ENCODE measurements around the gene STAT2.

The STAT2 gene

GRCh38 chr12:56304276-56304675, 55.6 kb downstream of the STAT2 start:
- no peak for TF ChIP-seq POLR2A (IDR thresholded peaks at IDR 0.05; ENCODE audit: extremely low read depth, insufficient read length)
- TF ChIP-seq MYC (IDR thresholded peaks at IDR 0.05; ENCODE audit: low read depth, low read length): no peak
- no peak for TF ChIP-seq CTCF (IDR thresholded peaks at IDR 0.05; ENCODE audit: low read depth, low read length)
- TF ChIP-seq MAX (IDR thresholded peaks at IDR 0.05; ENCODE audit: low read depth, low read length): no peak
- DNase-seq (ENCODE audit: low read depth): no peak
- no peak overlapping the region for H3K4me3 ChIP-seq (ENCODE audit: low read depth, low read length)

- TF ChIP-seq POLR2A (IDR thresholded peaks at IDR 0.05; ENCODE audit: extremely low read depth, insufficient read length) (no peak), MAX (IDR thresholded peaks at IDR 0.05; ENCODE audit: low read depth, low read length) (no peak), CTCF (IDR thresholded peaks at IDR 0.05; ENCODE audit: low read depth, low read length) (no peak), MYC (IDR thresholded peaks at IDR 0.05; ENCODE audit: low read depth, low read length) (no peak)
- peak; percentile 20 for DNase-seq (ENCODE audit: low read depth)
- H3K4me3 ChIP-seq (ENCODE audit: low read depth, low read length): peak overlapping the region; percentile 66
These were observed 59.1 kb downstream of the STAT2 start for GRCh38 chr12:56300644-56301464.

GRCh38 chr12:56299853-56300643, 59.9 kb downstream of the STAT2 start, which contains the start of gene CS:
Gene CS, minus strand, starts transcription at chr12:56300330. Its CDS starts 129 bp downstream, at chr12:56300201.
- TF ChIP-seq POLR2A (IDR thresholded peaks at IDR 0.05; ENCODE audit: extremely low read depth, insufficient read length): no peak
- TF ChIP-seq MAX (IDR thresholded peaks at IDR 0.05; ENCODE audit: low read depth, low read length): peak; percentile 91
- TF ChIP-seq MYC (IDR thresholded peaks at IDR 0.05; ENCODE audit: low read depth, low read length): peak; percentile 86
- no peak for TF ChIP-seq CTCF (IDR thresholded peaks at IDR 0.05; ENCODE audit: low read depth, low read length)
- H3K4me3 ChIP-seq (ENCODE audit: low read depth, low read length): peak within 1 kb of the TSS; percentile 92
- peak; percentile 99 for DNase-seq (ENCODE audit: low read depth)

- peak; percentile 62 for DNase-seq (ENCODE audit: low read depth)
- H3K4me3 ChIP-seq (ENCODE audit: low read depth, low read length): peak overlapping the region; percentile 92
- TF ChIP-seq MYC (IDR thresholded peaks at IDR 0.05; ENCODE audit: low read depth, low read length): no peak
- TF ChIP-seq POLR2A (IDR thresholded peaks at IDR 0.05; ENCODE audit: extremely low read depth, insufficient read length): peak; percentile 3
- no peak for TF ChIP-seq CTCF (IDR thresholded peaks at IDR 0.05; ENCODE audit: low read depth, low read length)
- TF ChIP-seq MAX (IDR thresholded peaks at IDR 0.05; ENCODE audit: low read depth, low read length): 0 out of 2 replicates have a peak, but pooled peaks have one; percentile 37
These were observed 60.5 kb downstream of the STAT2 start for GRCh38 chr12:56299308-56299852.

GRCh38 chr12:56298828-56299227, 61.1 kb downstream of the STAT2 start:
- peak overlapping the region; percentile 92 for H3K4me3 ChIP-seq (ENCODE audit: low read depth, low read length)
- TF ChIP-seq POLR2A (IDR thresholded peaks at IDR 0.05; ENCODE audit: extremely low read depth, insufficient read length) (no peak), MYC (IDR thresholded peaks at IDR 0.05; ENCODE audit: low read depth, low read length) (no peak), MAX (IDR thresholded peaks at IDR 0.05; ENCODE audit: low read depth, low read length) (no peak), CTCF (IDR thresholded peaks at IDR 0.05; ENCODE audit: low read depth, low read length) (no peak)
- DNase-seq (ENCODE audit: low read depth): peak; percentile 27
